GM18519 (cell line): ENCODE results near the gene SLF2.

Experiments
- ATAC-seq: cut with Tn5 transposase; IDR thresholded peaks from one replicate; pipeline ENCODE4 v1.9.1; 2021; ENCODE audit warnings: mild to moderate bottlenecking, moderate library complexity; ENCODE audit not compliant: unreplicated experiment, low FRiP score

SLF2 gene

GRCh38 chr10:100896876-100897461, 15.8 kb upstream of the SLF2 start:
- ATAC-seq, result no peak

DNA sequence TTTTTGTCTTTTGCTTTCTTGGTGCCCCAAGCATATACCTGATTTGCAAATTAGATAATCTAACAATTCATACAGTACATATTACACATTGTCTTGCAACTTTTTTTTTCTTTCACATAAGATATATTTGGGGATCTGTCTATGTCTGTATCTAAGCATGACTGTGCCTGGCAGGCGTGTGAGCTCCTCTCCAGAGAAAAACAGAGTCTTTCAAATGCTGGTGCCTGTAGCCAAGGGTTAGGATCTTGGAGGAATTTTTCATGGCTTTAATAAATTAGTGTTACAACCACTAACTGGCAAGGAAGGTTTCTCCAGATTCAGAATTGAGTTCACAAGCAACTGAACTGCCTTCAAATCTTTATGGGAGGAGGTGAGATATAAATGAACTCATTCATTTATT, 14.8 kb upstream of the SLF2 start:
- no peak for ATAC-seq

DNA sequence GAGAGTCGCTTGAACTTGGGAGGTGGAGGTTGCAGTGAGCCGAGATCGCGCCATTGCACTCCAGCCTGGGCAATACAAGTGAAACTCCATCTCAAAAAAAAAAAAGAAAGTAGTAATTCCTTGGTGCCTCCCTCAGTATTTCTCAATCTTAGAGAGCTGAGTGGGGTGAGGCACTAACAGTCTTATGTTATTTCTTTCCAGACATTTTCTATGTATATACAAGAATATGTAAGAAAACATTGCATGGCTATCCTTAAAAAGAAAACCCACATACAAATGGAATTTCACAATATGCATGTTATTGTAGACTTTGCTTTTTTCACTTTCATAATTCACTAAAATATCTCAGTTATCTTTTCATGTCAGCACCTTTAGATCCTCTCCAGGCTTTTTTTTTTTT, 13.6 kb upstream of the SLF2 start:
- no peak for ATAC-seq

GRCh38 chr10:100901051-100901450, 11.7 kb upstream of the SLF2 start:
- ATAC-seq, result no peak

GRCh38 chr10:100902622-100903021, 10.1 kb upstream of the SLF2 start:
- no peak for ATAC-seq

GRCh38 chr10:100904917-100905316, 7.8 kb upstream of the SLF2 start:
- no peak for ATAC-seq

DNA sequence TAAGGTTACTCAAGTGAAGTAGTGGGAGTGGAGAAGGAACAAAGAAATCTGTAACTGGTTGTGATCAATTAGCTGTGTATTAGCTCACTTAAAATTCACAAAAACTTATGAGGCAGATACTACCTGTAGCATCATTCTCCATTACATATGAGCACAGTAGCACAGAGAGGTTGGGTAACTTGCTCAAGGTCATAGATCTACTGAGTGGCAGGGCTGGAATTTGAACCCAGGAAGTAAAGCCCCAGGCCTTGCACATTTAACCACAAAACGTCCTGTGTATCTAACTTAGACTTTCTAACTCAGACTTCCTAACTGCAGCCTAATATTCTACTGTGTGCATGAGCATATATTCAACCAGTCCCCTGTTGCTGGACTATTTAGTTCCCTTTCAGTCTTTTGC, 5.6 kb upstream of the SLF2 start:
- no peak for ATAC-seq

DNA sequence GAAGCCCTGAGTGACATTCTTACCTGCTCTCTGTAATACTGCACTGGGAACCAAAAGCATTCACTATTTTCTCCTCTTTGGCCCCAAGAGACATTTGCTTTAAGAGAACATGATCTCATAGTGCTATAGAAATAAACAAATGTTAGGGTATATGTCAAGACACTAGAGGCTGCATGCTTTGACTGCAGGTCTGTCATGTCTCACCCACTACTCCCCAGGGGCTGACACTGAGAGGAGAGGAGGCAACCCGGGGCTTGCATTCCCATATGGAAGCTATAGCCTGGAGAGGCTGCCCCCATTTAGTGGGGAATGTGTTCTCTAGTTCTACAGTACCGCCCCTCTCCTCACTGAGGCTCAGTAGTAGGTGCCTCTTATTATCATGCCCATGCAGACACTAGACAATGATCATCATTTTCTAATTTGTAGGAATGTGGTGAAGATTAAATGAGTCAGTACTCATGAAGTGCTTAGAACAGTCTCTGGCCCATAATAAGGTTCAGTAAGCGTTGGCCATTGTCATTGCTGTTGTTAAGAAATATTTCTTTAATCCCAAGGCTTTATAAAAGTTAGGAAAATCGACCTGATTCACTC, 4.9 kb upstream of the SLF2 start:
- no peak for ATAC-seq

GRCh38 chr10:100908378-100908777, 4.4 kb upstream of the SLF2 start:
- ATAC-seq, result no peak

DNA sequence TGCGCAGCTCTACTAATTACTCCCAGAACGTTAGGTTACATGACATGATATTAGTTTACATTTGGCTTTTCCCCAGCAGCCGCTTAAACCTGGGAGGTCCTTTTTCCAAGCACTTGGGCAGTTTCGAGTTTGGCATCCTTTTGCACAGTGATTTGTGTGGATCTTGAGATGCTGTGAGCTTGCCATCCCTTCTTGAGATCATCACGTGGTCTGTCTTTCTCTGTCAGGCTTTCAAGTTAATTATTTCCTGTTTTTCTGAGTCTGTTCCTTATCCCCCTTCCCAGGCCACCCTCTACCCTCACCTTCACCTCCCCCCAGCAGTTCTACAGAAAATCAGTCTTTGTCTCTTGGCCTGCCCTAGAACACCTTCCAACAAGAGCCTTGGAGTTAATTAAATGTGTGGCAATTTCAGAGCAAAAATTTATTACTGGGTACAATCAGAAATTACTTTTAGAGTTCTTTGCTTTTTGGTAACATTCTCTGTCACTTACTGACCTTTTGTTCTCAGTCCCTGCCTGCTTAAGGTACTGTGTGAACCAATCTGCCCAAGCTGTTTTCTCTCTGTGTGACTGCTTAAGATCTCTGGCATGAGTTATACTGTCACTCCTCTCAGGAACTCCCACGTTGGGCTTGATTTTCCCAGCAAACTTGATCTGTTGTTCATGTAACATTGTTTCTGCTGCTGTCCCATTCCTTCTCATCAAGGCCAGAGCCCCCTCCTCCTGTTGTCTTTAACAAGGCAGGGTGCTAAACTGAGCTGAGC, 3.1 kb upstream of the SLF2 start:
- no peak for ATAC-seq

DNA sequence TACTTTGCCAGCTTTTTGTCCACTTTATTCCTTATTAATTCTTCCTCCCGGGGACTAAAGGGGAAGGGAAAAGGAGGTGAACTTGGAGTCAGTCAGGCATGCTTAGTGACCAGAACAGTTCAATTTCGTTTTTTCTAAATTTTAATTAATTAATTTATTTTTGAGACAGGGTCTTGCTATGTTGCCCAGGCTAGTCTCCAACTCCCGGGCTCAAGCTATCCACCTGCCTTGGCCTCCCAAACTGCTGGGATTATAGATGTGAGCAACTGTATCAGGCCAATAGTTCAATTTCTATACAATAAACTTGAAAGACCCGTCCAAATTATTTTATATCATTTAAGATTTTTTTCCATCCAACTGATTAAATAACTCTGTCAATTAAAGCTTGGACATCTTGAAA, 1.3 kb upstream of the SLF2 start:
- no peak for ATAC-seq

DNA sequence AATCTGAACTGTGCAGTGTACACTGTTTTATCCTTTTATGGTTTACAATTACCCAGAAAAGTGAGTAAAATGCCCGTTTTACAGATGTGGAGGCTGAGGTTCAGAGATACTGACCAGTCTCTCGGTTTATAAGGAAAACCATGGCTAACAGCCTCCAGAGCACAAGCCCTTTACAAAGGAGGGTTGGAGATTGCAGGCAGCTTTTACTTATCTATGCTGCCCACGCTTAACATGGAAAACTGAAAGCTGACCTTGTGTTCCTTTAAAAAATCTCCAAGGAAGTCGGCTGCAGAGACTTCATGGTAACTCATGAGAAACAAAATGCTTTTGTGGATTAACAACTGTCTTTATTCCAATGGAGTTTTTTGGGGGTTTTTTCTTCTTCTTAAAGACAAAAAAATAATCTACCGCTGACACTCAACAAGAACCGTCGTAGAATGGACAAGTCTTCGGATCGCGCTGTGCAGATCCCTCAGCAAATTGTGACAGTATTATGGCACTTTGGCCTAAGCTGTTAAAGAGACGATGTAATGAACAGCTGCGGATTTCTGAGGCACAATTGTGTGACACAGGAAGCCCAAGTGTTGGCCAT, 654 bp upstream of the SLF2 start:
- ATAC-seq, result no peak

GRCh38 chr10:100913470-100913865, 705 bp downstream of the SLF2 start:
- ATAC-seq, result no peak

DNA sequence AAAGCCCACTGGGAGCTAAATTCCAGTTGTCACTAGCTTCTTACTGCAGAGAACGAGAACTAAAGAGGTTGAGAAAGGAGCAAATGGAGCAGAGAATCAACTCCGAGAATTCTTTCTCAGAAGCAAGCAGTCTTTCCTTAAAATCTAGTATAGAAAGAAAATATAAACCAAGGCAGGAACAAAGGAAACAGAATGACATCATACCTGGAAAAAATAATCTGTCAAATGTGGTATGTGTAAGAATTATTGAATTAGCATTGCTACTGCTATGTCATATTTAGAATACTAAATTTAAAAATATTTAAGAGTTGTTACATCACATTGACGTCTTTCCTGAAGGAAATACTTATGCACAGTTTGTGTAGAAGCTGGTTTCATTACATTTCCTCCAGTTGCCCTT, 4.3 kb downstream of the SLF2 start:
- ATAC-seq, result no peak

GRCh38 chr10:100923580-100923979, 10.8 kb downstream of the SLF2 start:
- no peak for ATAC-seq

DNA sequence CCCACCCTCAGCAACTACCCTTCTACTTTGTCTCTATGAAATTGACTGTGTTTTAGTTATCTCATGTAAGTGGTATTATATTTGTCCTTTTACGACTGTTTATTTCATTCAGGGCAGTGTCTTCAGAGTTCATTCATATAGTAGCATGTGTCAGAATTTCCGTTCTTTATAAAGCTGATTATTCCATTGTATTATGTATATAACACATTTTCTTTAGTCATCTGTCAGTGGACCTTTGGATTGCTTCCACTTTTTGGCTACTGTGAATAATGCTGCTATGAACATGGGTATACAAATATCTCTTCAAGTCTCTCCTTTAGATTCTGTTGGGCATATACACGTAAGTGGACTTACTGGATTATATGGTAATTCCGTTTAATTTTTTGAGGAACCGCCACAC, 14.5 kb downstream of the SLF2 start:
- ATAC-seq, result no peak

- no peak for ATAC-seq
Measured at GRCh38 chr10:100928039-100928438, 15.3 kb downstream of the SLF2 start.

- ATAC-seq, result no peak
Measured at GRCh38 chr10:100930368-100930767, 17.6 kb downstream of the SLF2 start.

DNA sequence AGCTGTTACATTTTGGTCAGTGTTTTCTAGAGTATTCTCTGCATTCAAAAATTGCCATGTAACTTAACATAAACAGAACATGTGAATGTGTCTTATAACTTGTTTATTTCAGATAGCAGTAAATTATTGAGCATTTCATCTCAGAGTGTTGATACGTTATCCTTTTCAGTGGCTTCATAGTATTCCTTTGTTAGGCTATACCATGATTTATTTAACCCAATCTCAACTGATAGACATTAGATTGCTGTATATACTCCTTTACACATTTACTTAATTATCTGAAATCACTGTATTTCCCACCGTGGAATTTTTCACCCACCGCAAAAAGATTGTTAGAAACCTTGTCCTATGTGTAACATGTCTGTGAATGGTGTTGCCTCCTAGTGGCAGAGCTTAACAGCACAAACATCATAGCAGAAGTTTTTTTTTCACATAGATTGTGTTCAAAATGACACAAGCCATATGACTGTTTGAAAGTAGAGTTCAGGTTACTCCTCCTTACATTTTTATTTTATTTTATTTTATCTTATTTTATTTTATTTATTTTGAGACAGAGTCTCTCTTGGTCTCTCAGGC, 21.4 kb downstream of the SLF2 start:
- no peak for ATAC-seq

DNA sequence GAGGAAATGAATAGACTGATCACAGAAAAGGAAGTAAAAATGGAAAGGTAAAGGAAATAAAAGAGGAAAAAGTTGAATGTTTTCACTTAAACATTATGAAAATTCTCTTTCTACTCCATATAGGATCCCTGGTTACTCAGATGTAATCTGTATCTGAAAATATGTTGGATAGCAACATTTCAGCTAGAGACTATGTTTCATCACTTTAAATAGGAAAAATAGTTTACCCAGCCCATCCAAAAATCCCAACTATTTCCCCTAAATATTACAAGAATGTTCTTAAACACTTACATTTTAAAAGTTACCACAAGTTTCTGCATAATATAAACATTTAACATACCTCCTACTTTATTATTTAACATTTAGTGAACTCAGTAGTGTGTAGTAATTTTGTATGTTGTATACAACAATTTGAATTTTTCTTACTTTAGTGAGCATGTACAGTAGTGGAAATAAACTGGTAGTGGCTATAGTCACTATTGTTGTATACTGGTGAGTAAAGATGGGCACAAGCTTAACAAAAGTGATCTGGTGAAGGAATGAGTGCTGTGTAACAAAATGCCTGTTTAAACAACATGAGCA, 27.1 kb downstream of the SLF2 start:
- ATAC-seq, result no peak

DNA sequence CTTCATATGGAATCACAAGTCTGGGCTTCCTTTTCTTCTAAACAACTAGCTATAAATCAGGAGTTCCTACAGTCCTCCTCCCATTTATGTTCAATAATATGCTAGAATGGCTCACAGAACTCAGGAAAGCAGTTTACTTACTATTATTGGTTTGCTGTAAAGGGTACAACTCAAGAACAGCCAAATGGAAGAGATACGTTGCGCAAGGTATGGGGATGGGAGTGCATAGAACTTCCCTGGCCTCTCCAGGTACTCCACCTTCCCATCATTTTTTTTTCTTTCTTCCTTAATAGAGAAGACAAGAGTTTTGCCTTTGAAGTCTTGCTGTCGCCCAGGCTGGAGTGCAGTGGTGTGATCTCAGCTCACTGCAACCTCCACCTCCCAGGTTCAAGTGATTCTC, 29.5 kb downstream of the SLF2 start:
- no peak for ATAC-seq
